Right ventricle myocardium superior (tissue), 1 donor: ENCODE data around the gene ZKSCAN1. TPM values are rescaled to one million over a fixed set of nuclear protein-coding genes. Genes with fewer than 3 reads are reported as not detected.
"Not testable (repeated sequence)": the region's sequence is repeated elsewhere in the genome, so short reads cannot be mapped to it uniquely, and the experiment has no call there.

ENCODE experiments used
- ATAC-seq: fragments of 200-7000 bp; cut with Tn5 transposase; one replicate; pipeline ENCODE4 v1.9.1; 2020; ENCODE audit warnings: mild to moderate bottlenecking; ENCODE audit not compliant: poor library complexity
- DNase-seq: peaks from one replicate; pipeline ENCODE4 v3.0.0-alpha.2; 2020
- intact Hi-C: fragments of 100-400 bp; cut with DNase I; formaldehyde crosslinking; loops from one replicate; pipeline ENCODE4 v1.11.2; 2022
- long read RNA-seq: library from polyadenylated mRNA; unstranded; transcript quantifications from one replicate; pipeline ENCODE4 v2.0.0, GENCODE V29; 2021
- total RNA-seq: library from RNA; stranded (reverse); fragmentation: NEBNext Ultra II Directional; extraction: Animal tissue kit (Norgen Biotek cat#: 25700); gene quantifications from one replicate; pipeline ENCODE4 v1.2.1, GENCODE V29; 2021
- donor health status: DM: no; HTN: yes; CAD: no; lungs with severe emphysema.

The ZKSCAN1 gene
- total RNA-seq: 30.3 TPM
- long read RNA-seq, full-length matches to known transcripts: 3 of 13 reads
- long read RNA-seq, partial matches to known transcripts: 2 of 13 reads
- long read RNA-seq, other reads (novel, unspliced or antisense): 8 of 13 reads

DNA sequence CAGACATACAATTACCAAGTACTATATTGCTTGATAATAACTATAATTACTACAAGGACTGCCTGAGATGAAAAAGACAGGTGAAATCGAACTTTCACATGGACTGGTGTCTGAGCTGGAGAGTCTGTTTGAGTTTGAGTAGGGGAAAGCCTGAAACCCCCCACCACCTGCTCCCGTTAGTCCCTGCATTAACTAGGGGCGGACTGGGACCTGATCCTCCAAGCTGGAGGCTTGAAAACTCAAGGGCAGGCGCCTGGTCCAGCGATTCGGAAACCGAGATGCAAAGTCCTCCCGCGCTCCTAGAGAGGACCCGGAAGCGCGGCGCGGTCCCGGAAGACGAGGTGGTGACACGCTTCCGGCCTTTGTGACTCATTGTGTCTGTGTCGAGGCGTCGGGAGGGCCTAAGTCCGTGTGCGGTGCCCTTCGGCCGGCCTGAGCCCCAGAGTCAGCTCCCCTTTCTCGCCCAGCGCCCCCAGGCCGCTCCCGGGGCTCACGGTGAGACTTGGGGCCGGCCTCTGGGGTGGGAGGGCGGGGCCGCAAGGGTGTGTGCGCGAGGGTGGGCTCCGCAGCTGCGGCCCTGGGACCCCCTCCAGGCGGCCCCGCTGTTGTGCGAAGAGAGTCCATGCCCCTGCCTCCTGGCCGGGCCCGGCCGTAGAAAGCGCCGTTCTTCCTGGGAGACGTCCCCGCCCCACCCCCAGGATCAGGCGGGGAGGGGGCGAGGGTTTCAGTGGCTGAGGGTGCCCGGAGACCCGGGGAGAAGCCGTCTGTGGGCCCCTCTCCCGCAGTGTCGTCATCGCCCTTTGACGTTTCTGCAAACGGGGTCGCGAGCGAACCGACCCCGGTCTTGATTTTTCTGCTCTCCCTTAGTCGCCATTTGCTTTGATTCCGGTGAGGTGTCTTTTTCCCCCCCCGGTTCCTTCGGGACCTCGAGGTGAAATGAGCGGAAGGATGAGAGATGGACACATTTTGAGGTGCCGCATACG, at the start of gene ZKSCAN1:
ZKSCAN1 (plus strand) TSS at position 365 of the 983 bp plus-strand sequence. CDS start 7,911 bp downstream, outside the sequence.
- intact Hi-C loops: no loop called here
- DNase-seq: peak; percentile 93
- ATAC-seq: peak; percentile 99

DNA sequence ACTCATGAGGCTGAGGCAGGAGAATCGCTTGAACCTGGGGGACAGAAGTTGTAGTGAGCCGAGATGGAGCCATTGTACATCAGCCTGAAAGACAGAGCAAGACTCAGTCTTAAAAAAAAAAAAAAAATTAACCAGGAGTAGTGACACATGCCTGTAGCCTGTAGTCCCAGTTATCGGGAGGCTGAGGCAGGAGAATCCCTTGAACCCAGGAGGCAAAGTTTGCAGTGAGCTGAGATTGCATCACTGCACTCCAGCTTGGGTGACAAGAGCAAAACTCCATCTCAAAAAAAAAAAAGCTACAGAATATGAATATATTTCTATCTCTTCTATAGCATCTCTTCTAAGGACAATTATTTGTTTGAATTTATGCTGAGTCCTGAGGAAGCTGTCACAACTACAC, 46.1 kb upstream of the ZKSCAN1 start:
- ATAC-seq: no peak
- no peak for DNase-seq
- intact Hi-C loops: no loop called here

DNA sequence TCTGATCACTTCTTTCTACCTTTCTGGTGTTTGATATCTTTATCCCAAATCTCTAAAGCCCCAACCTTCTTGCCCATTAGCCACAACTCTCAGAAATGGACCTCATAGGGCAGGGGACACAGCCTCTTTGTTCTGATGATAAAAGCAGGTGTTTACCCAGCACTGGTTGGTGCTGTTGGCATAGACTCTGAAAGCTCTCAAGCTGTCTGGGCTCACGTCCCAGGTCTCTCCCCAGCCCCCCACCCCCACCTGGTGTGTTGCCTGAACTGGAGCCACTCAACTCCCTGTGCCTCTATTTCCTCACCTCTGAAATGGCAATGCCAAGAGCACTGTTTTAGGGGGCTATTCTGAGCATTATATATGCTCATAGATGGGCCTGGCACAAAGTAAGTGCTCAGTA, 45.6 kb upstream of the ZKSCAN1 start:
- ATAC-seq: peak; percentile 90
- intact Hi-C loops, DNase-seq: not testable (repeated sequence)

DNA sequence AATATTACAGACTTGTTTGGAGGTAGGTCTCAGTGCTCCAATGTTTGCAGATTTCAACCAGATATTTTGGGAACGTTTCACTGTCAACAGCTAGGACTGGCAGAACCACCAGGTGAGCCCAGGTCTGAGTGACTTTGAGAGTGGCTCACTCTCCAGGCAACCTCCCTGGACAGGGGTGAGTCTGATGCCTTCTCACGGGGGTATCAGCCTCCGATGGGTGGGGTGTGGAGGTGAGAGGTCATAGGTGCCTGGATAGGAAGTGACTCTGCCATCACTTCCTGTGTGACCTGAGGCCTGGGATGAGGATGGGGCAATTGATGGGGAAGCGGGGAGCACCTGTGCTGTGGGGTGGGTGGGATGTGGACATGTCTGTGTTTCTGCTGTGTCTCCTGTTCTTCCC, 44.2 kb upstream of the ZKSCAN1 start:
- no peak for DNase-seq
- intact Hi-C loops: no loop called here

DNA sequence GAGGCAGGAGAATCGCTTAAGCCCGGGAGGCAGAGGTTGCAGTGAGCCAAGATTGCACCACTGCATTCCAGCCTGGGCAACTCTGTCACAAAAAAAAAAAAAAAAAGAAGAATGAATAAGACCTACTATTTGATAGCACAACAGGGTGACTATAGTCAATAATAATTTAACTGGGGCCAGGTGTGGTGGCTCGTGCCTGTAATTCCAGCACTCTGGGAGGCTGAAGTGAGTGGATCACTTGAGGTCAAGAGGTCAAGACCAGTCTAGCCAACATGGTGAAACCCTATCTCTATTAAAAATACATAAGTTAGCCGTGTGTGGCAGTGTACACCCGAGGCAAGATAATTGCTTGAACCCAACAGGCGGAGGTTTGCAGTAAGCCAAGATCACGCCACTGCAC, 41.6 kb upstream of the ZKSCAN1 start:
- ATAC-seq, intact Hi-C loops: not testable (repeated sequence)

More for the DNA sequence above, 44.2 kb upstream of the ZKSCAN1 start:
- no peak for ATAC-seq

GRCh38 chr7:99974681-99975080, 40.7 kb upstream of the ZKSCAN1 start:
- intact Hi-C loops: no loop called here
- DNase-seq (no peak), ATAC-seq (no peak)

More for the DNA sequence above, 41.6 kb upstream of the ZKSCAN1 start:
- DNase-seq: not testable (repeated sequence)

- ATAC-seq: peak; percentile 92
- peak; percentile 69 for DNase-seq
- intact Hi-C loops: no loop called here
Measured at GRCh38 chr7:99975782-99976521, 39.4 kb upstream of the ZKSCAN1 start, which contains the start of gene AZGP1. Gene AZGP1, minus strand, starts transcription at chr7:99976031. Its CDS starts 11 bp downstream, at chr7:99976020.

- intact Hi-C loops: no loop called here
- no peak for DNase-seq
- no peak for ATAC-seq
Measured at GRCh38 chr7:99976626-99977025, 38.8 kb upstream of the ZKSCAN1 start.

DNA sequence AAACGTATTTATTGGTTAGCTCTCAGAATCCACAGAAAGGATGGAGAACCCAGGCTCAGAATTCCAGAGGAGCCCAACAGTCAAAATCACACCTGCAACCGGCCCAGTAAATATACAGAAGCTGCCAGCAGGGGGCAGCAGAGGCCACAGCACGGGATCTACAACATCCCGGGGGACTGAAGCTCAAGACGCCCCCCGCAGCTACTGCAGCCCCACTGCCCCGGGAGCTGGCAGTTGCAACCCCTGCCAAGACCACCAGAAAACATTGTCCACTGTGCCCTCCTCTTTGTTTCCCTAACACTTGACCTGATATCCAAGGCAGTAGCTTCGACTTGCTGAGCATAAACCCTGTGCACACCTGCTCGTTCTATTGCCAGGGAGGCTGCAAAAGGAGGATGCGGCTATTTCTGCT, 35.6 kb upstream of the ZKSCAN1 start:
- peak; percentile 60 for ATAC-seq

GRCh38 chr7:99980448-99980872, 34.9 kb upstream of the ZKSCAN1 start:
- DNase-seq, ATAC-seq, intact Hi-C loops: not testable (repeated sequence)

More for the DNA sequence above, 35.6 kb upstream of the ZKSCAN1 start:
- peak; percentile 78 for DNase-seq
- intact Hi-C loops: not testable (repeated sequence)

- DNase-seq, ATAC-seq, intact Hi-C loops: not testable (repeated sequence)
Measured at GRCh38 chr7:99981066-99981465, 34.3 kb upstream of the ZKSCAN1 start.

DNA sequence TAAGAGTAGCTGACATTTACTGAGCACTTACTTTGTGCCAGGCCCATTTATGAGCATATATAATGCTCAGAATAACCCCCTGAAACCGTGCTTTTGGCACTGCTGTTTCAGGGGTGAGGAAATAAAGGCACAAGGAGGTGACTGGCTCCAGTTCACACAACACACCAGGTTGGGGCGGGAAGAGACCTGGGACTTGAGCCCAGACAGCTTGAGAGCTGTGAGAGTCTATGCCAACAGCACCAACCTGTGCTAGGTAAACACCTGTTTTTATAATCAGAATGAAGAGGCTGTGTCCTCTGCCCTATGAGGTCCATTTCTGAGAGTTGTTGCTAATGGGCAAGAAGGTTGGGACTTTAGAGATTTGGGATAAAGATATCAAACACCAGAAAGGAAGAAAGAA, 30.8 kb upstream of the ZKSCAN1 start:
- intact Hi-C loops: no loop called here

GRCh38 chr7:99987306-99987705, 28.1 kb upstream of the ZKSCAN1 start:
- ATAC-seq, intact Hi-C loops, DNase-seq: not testable (repeated sequence)

More for the DNA sequence above, 30.8 kb upstream of the ZKSCAN1 start:
- DNase-seq (no peak), ATAC-seq (no peak)

DNA sequence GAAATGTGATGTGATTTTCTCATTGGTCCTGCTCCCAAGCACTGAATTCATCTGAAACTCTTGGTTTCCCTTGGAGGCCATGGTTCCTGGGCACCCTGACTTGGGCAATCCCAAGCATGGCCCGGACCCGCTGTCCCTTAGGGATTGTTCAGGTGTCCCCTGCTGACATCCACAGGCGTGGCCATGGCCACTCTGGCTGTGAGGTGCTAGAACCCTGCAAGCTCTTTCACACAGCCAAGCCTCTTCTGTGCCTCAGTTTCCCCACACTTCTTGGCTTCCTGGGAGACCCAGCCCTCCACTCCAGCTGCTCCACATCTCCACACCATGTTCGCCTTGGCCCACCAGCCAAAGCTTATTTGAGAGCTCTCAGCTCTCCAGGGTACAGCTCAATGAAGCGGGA, 27.6 kb upstream of the ZKSCAN1 start:
- intact Hi-C loops: no loop called here
- ATAC-seq: no peak
- DNase-seq: no peak

DNA sequence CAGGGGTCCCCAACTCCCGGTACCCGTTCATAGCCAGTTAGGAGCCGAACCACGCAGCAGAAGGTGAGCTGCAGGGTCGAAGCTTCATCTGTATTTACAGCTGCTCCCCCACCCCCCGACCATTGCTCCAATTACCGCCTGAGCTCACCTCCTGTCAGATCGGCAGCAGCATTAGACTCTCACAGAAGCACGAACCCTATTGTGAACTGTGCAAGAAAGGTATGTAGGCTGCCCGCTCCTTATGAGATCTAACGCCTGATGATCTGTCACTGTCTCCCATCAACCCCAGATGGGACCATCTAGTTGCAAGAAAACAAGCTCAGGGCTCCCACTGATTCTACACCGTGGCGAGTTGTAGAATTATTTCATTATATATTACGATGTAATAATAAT, 24.9 kb upstream of the ZKSCAN1 start:
- intact Hi-C loops: loop anchor here (5.0 kb wide), 2 partner anchors 73 to 97 kb away; partner anchors contain the start of genes COPS6 and TRIM4
- no peak for ATAC-seq

DNA sequence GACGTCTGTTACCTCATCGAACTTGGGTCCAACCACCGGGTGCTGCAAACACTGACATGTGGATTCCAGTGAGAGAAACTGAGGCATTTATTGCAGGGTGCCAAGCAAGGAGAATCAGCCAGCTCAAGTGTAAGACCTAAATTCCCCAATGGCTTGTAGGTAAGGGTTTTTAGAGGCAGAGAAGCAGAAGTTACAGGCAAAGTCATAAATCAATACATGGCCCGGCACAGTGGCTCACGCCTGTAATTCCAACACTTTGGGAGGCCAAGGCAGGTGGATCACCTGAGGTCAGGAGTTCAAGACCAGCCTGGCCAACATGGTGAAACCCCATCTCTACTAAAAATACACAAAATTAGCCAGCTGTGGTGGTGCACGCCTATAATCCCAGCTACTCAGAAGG, 23.9 kb upstream of the ZKSCAN1 start:
- not testable (repeated sequence) for DNase-seq, ATAC-seq
- intact Hi-C loops: loop anchor here (5.0 kb wide), 2 partner anchors 74 to 96 kb away; partner anchors contain the start of genes COPS6 and TRIM4

More for the DNA sequence above, 24.9 kb upstream of the ZKSCAN1 start:
- DNase-seq: no peak

DNA sequence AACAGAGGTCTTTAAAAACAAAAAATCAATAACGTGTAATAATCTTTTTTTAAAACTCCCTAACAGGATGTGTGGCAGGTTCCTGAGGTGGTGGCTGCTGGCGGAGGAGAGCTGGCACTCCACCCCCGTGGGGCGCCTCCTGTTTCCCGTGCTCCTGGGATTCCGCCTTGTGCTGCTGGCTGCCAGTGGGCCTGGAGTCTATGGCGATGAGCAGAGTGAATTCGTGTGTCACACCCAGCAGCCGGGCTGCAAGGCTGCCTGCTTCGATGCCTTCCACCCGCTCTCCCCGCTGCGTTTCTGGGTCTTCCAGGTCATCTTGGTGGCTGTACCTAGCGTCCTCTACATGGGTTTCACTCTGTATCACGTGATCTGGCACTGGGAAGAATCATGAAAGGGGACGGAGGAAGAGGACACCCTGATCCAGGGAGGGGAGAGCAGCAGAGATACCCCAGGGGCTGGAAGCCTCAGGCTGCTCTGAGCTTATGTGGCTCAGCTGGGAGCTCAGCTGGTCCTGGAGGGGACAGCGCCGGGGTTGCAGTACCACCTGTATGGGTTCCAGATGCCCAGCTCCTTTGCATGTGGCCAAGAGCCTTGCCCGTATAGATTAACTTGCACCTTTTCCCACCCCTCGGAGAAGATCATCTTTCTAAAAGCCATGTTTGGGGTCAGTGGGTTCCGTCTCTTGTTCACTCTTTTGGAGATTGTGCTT, 22.9 kb upstream of the ZKSCAN1 start:
- intact Hi-C loops: loop anchor here (5.0 kb wide), 2 partner anchors 75 to 95 kb away; partner anchors contain the start of genes COPS6 and TRIM4
- ATAC-seq: no peak
- no peak for DNase-seq

GRCh38 chr7:99994819-99995218, 20.6 kb upstream of the ZKSCAN1 start:
- intact Hi-C loops: loop anchor here (5.0 kb wide), 2 partner anchors 78 to 92 kb away; partner anchors contain the start of genes COPS6 and TRIM4
- DNase-seq: no peak
- no peak for ATAC-seq
